ENCODE data around the gene TSPAN31. TPM values are rescaled to one million over a fixed set of nuclear protein-coding genes. Genes with fewer than 3 reads are reported as not detected.

The TSPAN31 gene
- total RNA-seq, 1 experiment from 2014 or later = 20.3 TPM

GRCh38 chr12:57760347-57760982 lies 15.6 kb downstream of the TSPAN31 start:
- H3K9ac ChIP-seq (ENCODE audit: low read length) = no peak overlapping the region
- no peak for ATAC-seq
- BruUV-seq (replicated peaks) = no TSS peak
- no peaks in the 10 kb centered on the region for H3K36me3 ChIP-seq (ENCODE audit: low read depth, low read length)
- no peaks in the 10 kb centered on the region for H3K27me3 ChIP-seq (ENCODE audit: low read length)
- no peaks in the 10 kb centered on the region for H3K9me3 ChIP-seq (ENCODE audit: low read length)
- DNase-seq = no peak
- ChIA-PET CTCF (no interaction called here), POLR2A (ENCODE audit: unreplicated experiment) (no interaction called here)
- H3K4me3 ChIP-seq (ENCODE audit: low read length) = no peak overlapping the region
- TF ChIP-seq CTCF (conservative IDR thresholded peaks at IDR 0.05; ENCODE audit: low read depth, low read length) (no peak), EZH2 (IDR thresholded peaks at IDR 0.05; ENCODE audit: low read length, unreplicated experiment) (no peak), EZH2phosphoT487 (IDR thresholded peaks at IDR 0.05; ENCODE audit: borderline replicate concordance, low read length) (no peak)
- no peaks in the 10 kb centered on the region for H3F3A ChIP-seq (ENCODE audit: low read length, unreplicated experiment)
- intact Hi-C loops (cut with micrococcal nuclease) = no loop called here
- no peak overlapping the region for H2AFZ ChIP-seq (ENCODE audit: low read length)
- no peaks in the 10 kb centered on the region; the same call in 1 of the 2 replicates for H3K79me2 ChIP-seq (ENCODE audit: low read length)
- H3K4me1 ChIP-seq (ENCODE audit: insufficient read depth, low read length) = peaks cover 21% of the 10 kb centered on the region
- no peaks in the 10 kb centered on the region for H3K9me2 ChIP-seq (replicated peaks; ENCODE audit: low read length)
- no peak overlapping the region for H3K27ac ChIP-seq (ENCODE audit: low read length)
- H3K4me2 ChIP-seq (ENCODE audit: low read length) = no peak overlapping the region
- H4K20me1 ChIP-seq (ENCODE audit: low read length) = no peaks in the 10 kb centered on the region

- Histone ChIP-seq H3K4me3 (ENCODE audit: low read length) (no peak overlapping the region), H2AFZ (ENCODE audit: low read length) (no peak overlapping the region), H3K9me3 (ENCODE audit: low read length) (no peaks in the 10 kb centered on the region), H3K4me2 (ENCODE audit: low read length) (no peak overlapping the region), H3K4me1 (ENCODE audit: insufficient read depth, low read length) (peaks cover 25% of the 10 kb centered on the region), H3K9ac (ENCODE audit: low read length) (no peak overlapping the region), H3F3A (ENCODE audit: low read length, unreplicated experiment) (no peaks in the 10 kb centered on the region), H3K27ac (ENCODE audit: low read length) (no peak overlapping the region), H3K79me2 (ENCODE audit: low read length) (no peaks in the 10 kb centered on the region), H3K9me2 (replicated peaks; ENCODE audit: low read length) (no peaks in the 10 kb centered on the region), H3K27me3 (ENCODE audit: low read length) (no peaks in the 10 kb centered on the region), H4K20me1 (ENCODE audit: low read length) (no peaks in the 10 kb centered on the region), H3K36me3 (ENCODE audit: low read depth, low read length) (no peaks in the 10 kb centered on the region)
- DNase-seq (no peak), ATAC-seq (no peak)
- intact Hi-C loops (cut with micrococcal nuclease) = no loop called here
- CTCF ChIA-PET = no interaction called here
- no peak for TF ChIP-seq EZH2 (IDR thresholded peaks at IDR 0.05; ENCODE audit: low read length, unreplicated experiment)
- no peak for TF ChIP-seq EZH2phosphoT487 (IDR thresholded peaks at IDR 0.05; ENCODE audit: borderline replicate concordance, low read length)
- TF ChIP-seq CTCF (conservative IDR thresholded peaks at IDR 0.05; ENCODE audit: low read depth, low read length) = no peak
- POLR2A ChIA-PET (ENCODE audit: unreplicated experiment) = no interaction called here
- BruUV-seq (replicated peaks) = no TSS peak
Measured at GRCh38 chr12:57761391-57761998, 16.7 kb downstream of the TSPAN31 start.

GRCh38 chr12:57762463-57762862 lies 17.6 kb downstream of the TSPAN31 start:
- no peak for TF ChIP-seq CTCF (conservative IDR thresholded peaks at IDR 0.05; ENCODE audit: low read depth, low read length)
- TF ChIP-seq EZH2 (IDR thresholded peaks at IDR 0.05; ENCODE audit: low read length, unreplicated experiment) = no peak
- no peak for TF ChIP-seq EZH2phosphoT487 (IDR thresholded peaks at IDR 0.05; ENCODE audit: borderline replicate concordance, low read length)
- no peak overlapping the region for H3K4me2 ChIP-seq (ENCODE audit: low read length)
- ChIA-PET CTCF (no interaction called here), POLR2A (ENCODE audit: unreplicated experiment) (no interaction called here)
- peaks cover 33% of the 10 kb centered on the region for H3K4me1 ChIP-seq (ENCODE audit: insufficient read depth, low read length)
- intact Hi-C loops (cut with micrococcal nuclease) = no loop called here
- ATAC-seq (no peak), DNase-seq (no peak)
- H2AFZ ChIP-seq (ENCODE audit: low read length) = no peak overlapping the region
- H3K27me3 ChIP-seq (ENCODE audit: low read length) = no peaks in the 10 kb centered on the region
- BruUV-seq (replicated peaks) = no TSS peak
- no peaks in the 10 kb centered on the region for H3F3A ChIP-seq (ENCODE audit: low read length, unreplicated experiment)
- H3K4me3 ChIP-seq (ENCODE audit: low read length) = no peak overlapping the region
- H4K20me1 ChIP-seq (ENCODE audit: low read length) = no peaks in the 10 kb centered on the region
- no peaks in the 10 kb centered on the region for H3K9me3 ChIP-seq (ENCODE audit: low read length)
- no peaks in the 10 kb centered on the region for H3K79me2 ChIP-seq (ENCODE audit: low read length)
- no peaks in the 10 kb centered on the region for H3K9me2 ChIP-seq (replicated peaks; ENCODE audit: low read length)
- no peaks in the 10 kb centered on the region for H3K36me3 ChIP-seq (ENCODE audit: low read depth, low read length)
- H3K27ac ChIP-seq (ENCODE audit: low read length) = no peak overlapping the region
- H3K9ac ChIP-seq (ENCODE audit: low read length) = no peak overlapping the region

Measured in PC-3 (cell line).